ENCODE results near the gene TUBB1.

Gene TUBB1

DNA sequence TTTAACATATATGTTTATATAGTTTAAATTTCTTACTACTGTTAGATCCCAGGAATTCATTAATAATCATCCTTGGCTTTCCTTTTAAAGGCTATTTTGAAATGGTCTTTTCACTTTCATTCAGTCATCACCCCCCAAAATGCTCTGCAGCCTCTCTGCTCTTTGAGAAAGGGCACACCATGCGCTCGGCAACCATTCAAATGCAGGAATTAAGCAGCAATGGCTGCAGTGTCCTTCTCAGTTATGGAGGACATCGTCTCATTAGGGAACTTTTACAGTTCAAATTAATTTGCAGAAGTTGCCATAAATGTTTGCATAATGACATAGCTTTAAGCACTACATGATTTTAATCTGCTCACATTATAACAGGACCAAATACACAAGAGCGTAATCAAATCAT lies 6.3 kb downstream of the TUBB1 start:
- H3K27ac ChIP-seq = no peak overlapping the region
- peaks cover 2% of the 10 kb centered on the region for H3K79me2 ChIP-seq
- H3K27me3 ChIP-seq (ENCODE audit: control insufficient read depth, insufficient read depth, low read length) = no peaks in the 10 kb centered on the region
- no peaks in the 10 kb centered on the region for H3K9me3 ChIP-seq (ENCODE audit: control insufficient read depth, low read length)
- H3K9ac ChIP-seq = no peak overlapping the region
- no peak overlapping the region for H3K4me3 ChIP-seq (ENCODE audit: low read depth, low read length)
- no peak overlapping the region for H2AFZ ChIP-seq
- peaks cover 10% of the 10 kb centered on the region for H3K4me1 ChIP-seq
- no peak overlapping the region for H3K4me2 ChIP-seq (ENCODE audit: low read length)
- no peaks in the 10 kb centered on the region for H3K36me3 ChIP-seq (ENCODE audit: control insufficient read depth, insufficient read depth, low read length)
- TF ChIP-seq, protein P1, sequence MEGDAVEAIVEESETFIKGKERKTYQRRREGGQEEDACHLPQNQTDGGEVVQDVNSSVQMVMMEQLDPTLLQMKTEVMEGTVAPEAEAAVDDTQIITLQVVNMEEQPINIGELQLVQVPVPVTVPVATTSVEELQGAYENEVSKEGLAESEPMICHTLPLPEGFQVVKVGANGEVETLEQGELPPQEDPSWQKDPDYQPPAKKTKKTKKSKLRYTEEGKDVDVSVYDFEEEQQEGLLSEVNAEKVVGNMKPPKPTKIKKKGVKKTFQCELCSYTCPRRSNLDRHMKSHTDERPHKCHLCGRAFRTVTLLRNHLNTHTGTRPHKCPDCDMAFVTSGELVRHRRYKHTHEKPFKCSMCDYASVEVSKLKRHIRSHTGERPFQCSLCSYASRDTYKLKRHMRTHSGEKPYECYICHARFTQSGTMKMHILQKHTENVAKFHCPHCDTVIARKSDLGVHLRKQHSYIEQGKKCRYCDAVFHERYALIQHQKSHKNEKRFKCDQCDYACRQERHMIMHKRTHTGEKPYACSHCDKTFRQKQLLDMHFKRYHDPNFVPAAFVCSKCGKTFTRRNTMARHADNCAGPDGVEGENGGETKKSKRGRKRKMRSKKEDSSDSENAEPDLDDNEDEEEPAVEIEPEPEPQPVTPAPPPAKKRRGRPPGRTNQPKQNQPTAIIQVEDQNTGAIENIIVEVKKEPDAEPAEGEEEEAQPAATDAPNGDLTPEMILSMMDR (IDR thresholded peaks at IDR 0.05) = no peak

DNA sequence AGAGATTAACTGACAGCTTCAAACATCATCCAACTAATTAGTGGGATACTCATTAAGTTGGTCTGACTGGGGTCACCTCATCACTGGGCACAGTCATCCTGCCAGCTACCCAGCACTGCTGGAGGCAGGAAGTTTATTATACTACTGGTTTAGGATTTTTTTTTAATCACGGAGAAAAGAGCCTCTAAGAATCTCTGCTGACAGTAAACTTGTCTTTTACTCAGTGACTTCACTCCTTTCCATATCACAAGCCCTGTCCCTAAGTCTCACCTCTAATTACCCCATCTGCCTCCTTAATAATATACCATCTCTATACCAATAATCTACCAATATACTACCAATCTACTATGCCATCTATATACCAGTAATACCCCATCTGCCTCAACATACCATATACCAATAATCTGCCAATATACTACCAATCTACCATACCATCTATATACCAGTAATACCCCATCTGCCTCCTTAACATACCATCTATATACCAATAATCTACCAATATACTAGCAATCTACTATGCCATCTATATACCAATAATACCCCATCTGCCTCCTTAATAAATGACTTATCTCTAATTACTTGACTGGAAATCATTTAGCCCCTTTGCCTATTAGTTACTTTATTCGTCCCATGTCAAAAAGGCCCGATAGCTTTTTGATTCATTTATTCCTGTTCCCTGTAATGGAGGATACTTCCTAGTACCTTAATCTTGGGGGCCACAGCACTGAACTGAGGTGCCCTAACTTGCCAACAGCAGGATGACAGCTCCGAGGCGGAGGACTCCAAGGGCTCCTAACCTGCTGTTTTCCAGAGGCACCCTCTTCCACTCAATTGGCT lies 7.9 kb downstream of the TUBB1 start:
- H3K4me1 ChIP-seq = peaks cover 16% of the 10 kb centered on the region
- H3K4me2 ChIP-seq (ENCODE audit: low read length) = no peak overlapping the region
- no peaks in the 10 kb centered on the region for H3K36me3 ChIP-seq (ENCODE audit: control insufficient read depth, insufficient read depth, low read length)
- H3K9me3 ChIP-seq (ENCODE audit: control insufficient read depth, low read length) = no peaks in the 10 kb centered on the region
- H2AFZ ChIP-seq = no peak overlapping the region
- H3K79me2 ChIP-seq = peaks cover 12% of the 10 kb centered on the region
- TF ChIP-seq, protein P1 (IDR thresholded peaks at IDR 0.05) = no peak
- H3K27ac ChIP-seq = no peak overlapping the region
- H3K27me3 ChIP-seq (ENCODE audit: control insufficient read depth, insufficient read depth, low read length) = no peaks in the 10 kb centered on the region
- H3K4me3 ChIP-seq (ENCODE audit: low read depth, low read length) = no peak overlapping the region
- H3K9ac ChIP-seq = no peak overlapping the region

DNA sequence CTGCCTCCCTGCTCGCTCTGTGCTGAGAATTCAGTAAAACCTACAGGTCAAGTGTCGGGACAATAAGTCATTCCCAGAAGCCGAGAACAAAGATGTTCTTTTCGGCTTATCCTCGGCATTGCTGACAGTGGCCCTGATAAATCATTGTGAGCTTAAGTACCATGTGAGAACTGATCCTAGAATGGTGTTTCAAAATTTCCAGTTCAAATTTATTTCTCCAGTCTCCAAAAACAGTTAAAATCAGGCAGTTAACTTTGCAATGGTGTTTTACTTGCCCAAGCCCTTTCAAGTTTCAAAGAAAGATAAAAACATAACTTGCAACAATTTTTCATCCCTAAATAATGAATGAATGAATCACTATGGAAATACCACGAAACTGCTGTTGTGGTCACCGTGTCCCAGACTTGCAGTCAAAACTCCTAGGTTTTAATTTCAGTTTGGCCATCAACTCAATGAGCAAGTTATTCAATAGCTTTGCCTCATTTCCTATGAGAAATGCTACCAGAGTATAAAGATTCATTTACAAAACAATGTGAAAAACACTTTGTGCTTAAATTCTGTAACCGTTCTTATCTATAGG lies 8.6 kb downstream of the TUBB1 start:
- no peak overlapping the region for H3K9ac ChIP-seq
- no peaks in the 10 kb centered on the region for H3K27me3 ChIP-seq (ENCODE audit: control insufficient read depth, insufficient read depth, low read length)
- no peak overlapping the region for H3K27ac ChIP-seq
- TF ChIP-seq, protein P1 (IDR thresholded peaks at IDR 0.05) = no peak
- no peaks in the 10 kb centered on the region for H3K9me3 ChIP-seq (ENCODE audit: control insufficient read depth, low read length)
- H3K4me2 ChIP-seq (ENCODE audit: low read length) = no peak overlapping the region
- no peak overlapping the region for H2AFZ ChIP-seq
- H3K36me3 ChIP-seq (ENCODE audit: control insufficient read depth, insufficient read depth, low read length) = no peaks in the 10 kb centered on the region
- H3K4me3 ChIP-seq (ENCODE audit: low read depth, low read length) = no peak overlapping the region
- peaks cover 16% of the 10 kb centered on the region for H3K4me1 ChIP-seq
- H3K79me2 ChIP-seq = peaks cover 12% of the 10 kb centered on the region

DNA sequence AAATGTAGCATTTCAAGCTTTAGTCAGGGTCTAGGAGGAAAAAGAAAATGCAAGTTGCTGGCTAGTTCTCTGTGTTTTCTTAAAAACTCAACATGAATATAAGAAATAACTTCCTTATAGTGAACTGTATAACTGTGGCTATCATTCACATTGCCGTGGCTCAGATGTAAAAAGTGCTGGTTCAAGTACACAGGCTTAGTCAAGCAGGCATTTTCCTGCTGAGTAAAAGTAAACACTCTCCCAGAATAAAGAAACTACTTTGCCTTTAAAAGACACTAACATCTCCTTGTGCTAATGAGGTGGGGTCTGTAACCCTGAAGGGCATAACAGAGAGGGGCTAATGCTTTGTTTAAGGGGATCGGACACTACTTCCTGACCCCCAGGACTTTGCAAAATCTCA lies 9.6 kb downstream of the TUBB1 start:
- H3K4me3 ChIP-seq (ENCODE audit: low read depth, low read length) = peak overlapping the region; percentile 17
- peak overlapping the region; percentile 53 for H3K4me2 ChIP-seq (ENCODE audit: low read length)
- TF ChIP-seq, protein P1 (IDR thresholded peaks at IDR 0.05) = no peak
- no peak overlapping the region for H3K9ac ChIP-seq
- H3K36me3 ChIP-seq (ENCODE audit: control insufficient read depth, insufficient read depth, low read length) = no peaks in the 10 kb centered on the region
- no peak overlapping the region for H3K27ac ChIP-seq
- H2AFZ ChIP-seq = no peak overlapping the region
- H3K27me3 ChIP-seq (ENCODE audit: control insufficient read depth, insufficient read depth, low read length) = no peaks in the 10 kb centered on the region
- peaks cover 12% of the 10 kb centered on the region for H3K79me2 ChIP-seq
- H3K9me3 ChIP-seq (ENCODE audit: control insufficient read depth, low read length) = no peaks in the 10 kb centered on the region
- H3K4me1 ChIP-seq = peaks cover 16% of the 10 kb centered on the region
